HUES64 (cell line): Measurements from ENCODE around the gene SERPINF2. TPM values are rescaled to one million over a fixed set of nuclear protein-coding genes. Genes with fewer than 3 reads are reported as not detected.
"Not testable (repeated sequence)": the region's sequence is repeated elsewhere in the genome, so short reads cannot be mapped to it uniquely, and the experiment has no call there.

Source experiments
- H3K27ac ChIP-seq: 2 replicates; pipeline ENCODE4 v1.7.0; 2013; ENCODE audit warnings: low read depth, low read length, inconsistent platforms
- H3K27me3 ChIP-seq: 2 replicates; pipeline ENCODE4 v1.6.1; 2013; ENCODE audit warnings: mild to moderate bottlenecking, low read length; ENCODE audit not compliant: insufficient read depth
- H3K36me3 ChIP-seq: 2 replicates; pipeline ENCODE4 v1.6.1; 2013; ENCODE audit warnings: mild to moderate bottlenecking, low read length; ENCODE audit not compliant: insufficient read depth
- H3K4me1 ChIP-seq: 2 replicates; pipeline ENCODE4 v1.6.1; 2013; ENCODE audit warnings: mild to moderate bottlenecking, low read length, moderate library complexity; ENCODE audit not compliant: insufficient read depth
- H3K4me3 ChIP-seq: 2 replicates; pipeline ENCODE4 v1.5.1; 2013; ENCODE audit warnings: mild to moderate bottlenecking, low read length, moderate library complexity
- H3K9ac ChIP-seq: 2 replicates; pipeline ENCODE4 v1.6.1; 2013; ENCODE audit warnings: mild to moderate bottlenecking, low read depth, low read length
- H3K9me3 ChIP-seq: 2 replicates; pipeline ENCODE4 v1.6.1; 2013; ENCODE audit warnings: low read depth, low read length; ENCODE audit not compliant: insufficient read depth
- WGBS: fragments of 150-250, 120-280 bp; methylation state at CpG from one replicate; pipeline ENCODE4 v1.1.7; 2013; ENCODE audit warnings: missing lambda C conversion rate; 5-methylcytosine and 5-hydroxymethylcytosine counted together
- polyA plus RNA-seq, 2 experiments: library from polyadenylated mRNA; stranded (reverse); fragments of 50-300 nt; gene quantifications; one replicate each; pipeline ENCODE4 v1.2.3, GENCODE V29; 2013

Gene SERPINF2
- polyA plus RNA-seq (2013, experiment 1 of 2): 1.0 TPM
- polyA plus RNA-seq (2013, experiment 2 of 2): 1.1 TPM

DNA sequence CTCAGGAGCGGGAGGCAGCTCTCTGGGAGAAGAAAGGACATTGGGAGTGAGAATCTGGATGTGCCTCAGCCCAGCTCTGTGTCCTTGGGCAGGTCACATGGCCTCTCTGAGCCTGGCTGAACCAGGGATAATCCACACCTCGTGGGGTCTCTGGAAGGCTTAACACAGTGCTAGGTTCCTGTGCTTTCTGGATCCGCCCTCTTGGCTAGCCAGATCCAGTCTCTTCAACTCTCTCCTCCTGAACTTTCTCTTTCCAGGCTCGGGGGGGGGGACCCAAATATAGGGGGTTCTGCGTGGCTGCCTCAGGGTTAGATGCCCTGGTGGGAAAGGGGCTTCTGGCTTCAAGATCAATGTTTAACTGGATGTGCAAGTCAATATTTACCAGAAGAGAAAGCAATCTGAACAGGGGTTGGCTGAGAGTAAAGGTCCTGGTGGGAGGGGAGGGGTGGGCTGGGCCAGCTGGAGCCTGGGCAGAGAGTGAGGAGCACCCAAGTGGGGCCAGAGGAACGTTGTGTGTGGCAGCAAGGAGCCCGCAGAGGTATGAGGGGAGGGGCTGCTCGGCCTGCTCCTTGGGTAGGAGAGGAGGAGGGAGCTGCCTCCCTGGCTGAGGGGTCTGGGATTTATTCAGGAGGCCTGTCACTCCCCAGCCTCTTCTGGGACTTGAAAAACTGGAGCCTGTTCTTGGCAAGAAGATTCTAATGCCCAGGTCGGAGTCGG lies at the start of gene SERPINF2:
Gene SERPINF2, plus strand, starts transcription at position 501 of the 717 bp plus-strand sequence. CDS start 2,125 bp downstream, outside the sequence.
- H3K9me3 ChIP-seq: no peaks in the 10 kb centered on the region
- no peak within 1 kb of the TSS for H3K4me3 ChIP-seq
- H3K36me3 ChIP-seq: no peaks in the 10 kb centered on the region
- H3K4me1 ChIP-seq: no peaks in the 10 kb centered on the region
- no peak within 1 kb of the TSS for H3K9ac ChIP-seq
- whole genome bisulfite sequencing: 63% methylated on average over 10 of the region's 10 CpGs
- no peak within 1 kb of the TSS for H3K27ac ChIP-seq
- H3K27me3 ChIP-seq: no peaks in the 10 kb centered on the region

DNA sequence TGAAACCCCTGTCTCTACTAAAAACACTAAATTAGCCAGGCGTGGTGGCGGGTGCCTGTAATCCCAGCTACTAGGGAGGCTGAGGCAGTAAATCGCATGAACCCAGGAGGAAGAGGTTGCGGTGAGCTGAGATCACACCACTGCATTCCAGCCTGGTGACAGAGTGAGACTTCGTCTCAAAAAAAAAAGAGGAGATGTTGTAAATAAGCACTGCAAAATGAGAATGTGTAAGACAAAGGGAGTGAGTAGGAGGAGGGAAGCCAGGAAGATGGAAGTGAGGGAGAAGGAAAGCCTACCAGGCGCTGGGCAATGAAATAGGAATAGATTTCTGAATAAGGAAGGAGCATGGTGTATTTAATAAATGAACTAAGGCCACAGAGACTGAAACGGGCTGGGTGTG lies 49.3 kb upstream of the SERPINF2 start:
- Histone ChIP-seq H3K9ac (no peak overlapping the region), H3K27ac (no peak overlapping the region), H3K27me3 (no peaks in the 10 kb centered on the region), H3K4me1 (no peaks in the 10 kb centered on the region), H3K9me3 (0 out of 2 replicates have a peak, but pooled peaks cover 4% of the 10 kb centered on the region), H3K4me3 (no peak overlapping the region), H3K36me3 (no peaks in the 10 kb centered on the region)
- 83% methylated on average over 7 of the region's 7 CpGs for WGBS

DNA sequence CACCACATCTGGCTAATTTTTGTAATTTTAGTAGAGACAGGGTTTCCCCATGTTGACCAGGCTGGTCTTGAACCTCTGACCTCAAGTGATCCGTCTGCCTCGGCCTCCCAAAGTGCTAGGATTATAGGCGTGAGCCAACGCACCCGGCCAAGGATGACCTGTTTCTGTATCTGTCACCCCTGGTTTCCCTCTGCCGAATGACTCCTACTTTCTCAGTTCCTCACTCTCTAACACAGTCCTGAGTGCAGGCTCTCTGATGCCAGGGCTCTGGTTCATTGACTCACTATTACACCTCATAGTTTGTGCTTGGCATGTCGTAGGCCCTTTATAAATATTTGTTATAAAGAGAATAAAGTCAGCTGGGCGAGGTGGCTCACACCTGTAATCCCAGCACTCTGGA lies 47.3 kb upstream of the SERPINF2 start:
- no peak overlapping the region for H3K4me3 ChIP-seq
- WGBS: 93% methylated on average over 8 of the region's 8 CpGs
- no peak overlapping the region for H3K27ac ChIP-seq

DNA sequence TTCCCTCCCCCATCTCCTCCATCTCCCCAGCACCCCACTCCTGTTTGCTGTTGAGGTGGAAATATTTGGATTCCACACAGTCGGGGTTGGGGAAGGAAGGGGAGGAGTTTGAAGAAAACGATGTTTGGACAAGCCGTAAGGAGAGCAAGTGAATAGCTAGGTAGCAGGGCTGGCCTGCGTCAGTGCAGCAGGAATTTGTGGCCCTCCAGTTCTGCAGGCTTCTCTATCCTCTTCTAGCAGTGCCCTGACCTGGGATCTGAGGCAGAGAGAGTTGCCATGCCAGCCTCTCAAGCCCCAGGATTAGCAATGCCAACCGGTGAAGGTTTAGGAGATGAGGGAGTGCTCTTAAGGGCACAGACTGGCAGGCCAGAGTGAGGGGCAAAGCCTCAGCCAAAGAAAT lies 45.0 kb upstream of the SERPINF2 start:
- no peaks in the 10 kb centered on the region for H3K36me3 ChIP-seq
- H3K9ac ChIP-seq: no peak overlapping the region
- no peaks in the 10 kb centered on the region for H3K4me1 ChIP-seq
- no peak overlapping the region for H3K4me3 ChIP-seq
- no peak overlapping the region for H3K27ac ChIP-seq
- no peaks in the 10 kb centered on the region for H3K9me3 ChIP-seq
- WGBS: 69% methylated on average over 5 of the region's 5 CpGs
- no peaks in the 10 kb centered on the region for H3K27me3 ChIP-seq

More for the DNA sequence above, 47.3 kb upstream of the SERPINF2 start:
- 0 out of 2 replicates have a peak, but pooled peaks cover 4% of the 10 kb centered on the region for H3K9me3 ChIP-seq
- no peak overlapping the region for H3K9ac ChIP-seq
- H3K27me3 ChIP-seq: no peaks in the 10 kb centered on the region
- H3K4me1 ChIP-seq: no peaks in the 10 kb centered on the region
- H3K36me3 ChIP-seq: no peaks in the 10 kb centered on the region

- H3K9ac ChIP-seq, H3K4me1 ChIP-seq, H3K4me3 ChIP-seq, H3K27ac ChIP-seq, H3K36me3 ChIP-seq, H3K9me3 ChIP-seq, H3K27me3 ChIP-seq: not testable (repeated sequence)
- WGBS: 91% methylated on average over 5 of the region's 5 CpGs
Measured at GRCh38 chr17:1699891-1700290, 42.8 kb upstream of the SERPINF2 start.

DNA sequence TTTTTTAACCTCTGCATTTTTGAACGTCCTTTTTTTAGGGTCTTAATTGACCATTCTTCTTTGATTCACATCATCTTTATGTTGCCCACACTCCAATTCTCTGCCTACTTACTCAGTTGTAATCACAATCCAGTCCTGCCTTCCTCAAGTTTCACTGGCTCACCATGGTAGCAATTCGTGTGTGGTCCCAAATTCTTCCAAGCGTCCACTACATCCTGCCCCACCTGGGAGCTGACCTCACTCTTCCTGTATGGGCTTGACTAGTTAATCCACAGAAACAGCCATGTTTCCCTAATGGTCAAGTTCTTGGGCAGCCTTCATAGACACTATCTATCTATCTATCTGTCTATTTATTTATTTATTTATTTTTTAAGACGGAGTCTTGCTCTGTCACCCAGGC lies 39.6 kb upstream of the SERPINF2 start:
- Histone ChIP-seq H3K9me3 (no peaks in the 10 kb centered on the region), H3K9ac (no peak overlapping the region), H3K4me3 (no peak overlapping the region), H3K27me3 (no peaks in the 10 kb centered on the region), H3K4me1 (no peaks in the 10 kb centered on the region), H3K36me3 (no peaks in the 10 kb centered on the region), H3K27ac (no peak overlapping the region)
- WGBS: 71% methylated on average over 3 of the region's 4 CpGs

- Histone ChIP-seq H3K4me1 (no peaks in the 10 kb centered on the region), H3K4me3 (no peak overlapping the region), H3K27ac (no peak overlapping the region), H3K36me3 (no peaks in the 10 kb centered on the region), H3K9ac (no peak overlapping the region), H3K27me3 (peaks cover 8% of the 10 kb centered on the region), H3K9me3 (no peaks in the 10 kb centered on the region)
- 87% methylated on average over 7 of the region's 7 CpGs for WGBS
Measured at GRCh38 chr17:1705004-1705403, 37.7 kb upstream of the SERPINF2 start.

DNA sequence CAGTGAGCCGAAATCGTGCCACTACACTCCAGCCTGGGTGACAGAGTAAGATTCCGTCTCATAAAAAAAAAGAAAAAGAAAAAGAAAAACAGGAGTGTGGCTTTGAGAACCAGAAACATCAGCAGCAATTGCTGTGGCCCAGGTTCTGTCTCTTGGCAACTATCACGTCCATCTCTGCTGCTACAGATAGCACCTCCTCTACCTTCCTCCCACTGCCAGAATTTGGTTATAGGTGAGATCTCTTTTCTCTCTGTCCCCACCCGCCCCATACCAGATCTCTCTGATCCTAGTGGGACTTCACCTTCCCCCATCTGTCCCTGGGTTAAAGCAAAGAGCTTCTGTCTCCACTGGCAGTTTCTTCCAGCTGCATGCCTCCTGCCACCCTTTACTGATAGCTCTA lies 35.6 kb upstream of the SERPINF2 start:
- H3K9ac ChIP-seq: no peak overlapping the region
- no peak overlapping the region for H3K4me3 ChIP-seq
- H3K4me1 ChIP-seq: peaks cover 8% of the 10 kb centered on the region; the same call in 1 of the 2 replicates
- WGBS: 93% methylated on average over 5 of the region's 5 CpGs
- no peak overlapping the region for H3K27ac ChIP-seq
- H3K27me3 ChIP-seq: peaks cover 19% of the 10 kb centered on the region
- peaks cover 6% of the 10 kb centered on the region; the same call in 1 of the 2 replicates for H3K36me3 ChIP-seq
- H3K9me3 ChIP-seq: no peaks in the 10 kb centered on the region

GRCh38 chr17:1708791-1709346 lies 33.8 kb upstream of the SERPINF2 start:
- not testable (repeated sequence) for H3K9me3 ChIP-seq, H3K9ac ChIP-seq, H3K4me3 ChIP-seq, H3K27ac ChIP-seq
- Histone ChIP-seq H3K4me1 (peaks cover 16% of the 10 kb centered on the region; the same call in 1 of the 2 replicates), H3K36me3 (peaks cover 21% of the 10 kb centered on the region; the same call in 1 of the 2 replicates), H3K27me3 (peaks cover 19% of the 10 kb centered on the region)
- 89% methylated on average over 10 of the region's 10 CpGs for WGBS

DNA sequence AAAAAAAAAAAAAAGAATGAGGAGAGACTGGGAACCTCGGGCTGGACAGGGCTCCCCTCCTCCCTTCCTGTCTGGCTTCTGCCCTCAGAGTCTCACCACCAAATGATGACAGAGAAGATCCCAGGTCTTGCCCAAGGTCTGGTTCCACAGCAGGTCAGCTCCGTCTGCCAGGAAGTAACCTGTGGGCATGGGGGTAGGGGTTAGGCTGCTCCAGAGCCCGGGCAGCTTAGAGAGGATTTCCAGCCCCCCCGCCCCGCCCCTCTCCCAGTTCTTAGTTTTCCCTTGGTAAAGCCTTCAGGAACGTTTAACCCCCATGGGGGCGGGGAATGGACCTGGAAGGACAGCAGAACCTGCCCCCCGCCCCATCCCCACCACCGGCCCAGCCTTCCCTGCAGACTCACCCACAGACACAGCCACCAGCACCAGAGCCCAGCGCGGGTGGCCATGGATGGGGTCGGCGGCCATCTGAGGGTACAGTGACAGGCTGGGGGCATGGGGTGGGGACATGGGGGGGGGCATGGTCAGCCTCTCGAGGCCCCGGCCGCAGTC lies 33.2 kb upstream of the SERPINF2 start:
- Histone ChIP-seq H3K9ac (no peak overlapping the region), H3K27me3 (peaks cover 19% of the 10 kb centered on the region), H3K4me1 (peaks cover 21% of the 10 kb centered on the region; the same call in 1 of the 2 replicates), H3K36me3 (peaks cover 21% of the 10 kb centered on the region; the same call in 1 of the 2 replicates), H3K9me3 (no peaks in the 10 kb centered on the region), H3K4me3 (peak overlapping the region; percentile 72; the same call in 1 of the 2 replicates), H3K27ac (no peak overlapping the region)
- 14% methylated on average over 13 of the region's 16 CpGs for WGBS
